ENCODE measurements around the gene CERS6.

The CERS6 gene

DNA sequence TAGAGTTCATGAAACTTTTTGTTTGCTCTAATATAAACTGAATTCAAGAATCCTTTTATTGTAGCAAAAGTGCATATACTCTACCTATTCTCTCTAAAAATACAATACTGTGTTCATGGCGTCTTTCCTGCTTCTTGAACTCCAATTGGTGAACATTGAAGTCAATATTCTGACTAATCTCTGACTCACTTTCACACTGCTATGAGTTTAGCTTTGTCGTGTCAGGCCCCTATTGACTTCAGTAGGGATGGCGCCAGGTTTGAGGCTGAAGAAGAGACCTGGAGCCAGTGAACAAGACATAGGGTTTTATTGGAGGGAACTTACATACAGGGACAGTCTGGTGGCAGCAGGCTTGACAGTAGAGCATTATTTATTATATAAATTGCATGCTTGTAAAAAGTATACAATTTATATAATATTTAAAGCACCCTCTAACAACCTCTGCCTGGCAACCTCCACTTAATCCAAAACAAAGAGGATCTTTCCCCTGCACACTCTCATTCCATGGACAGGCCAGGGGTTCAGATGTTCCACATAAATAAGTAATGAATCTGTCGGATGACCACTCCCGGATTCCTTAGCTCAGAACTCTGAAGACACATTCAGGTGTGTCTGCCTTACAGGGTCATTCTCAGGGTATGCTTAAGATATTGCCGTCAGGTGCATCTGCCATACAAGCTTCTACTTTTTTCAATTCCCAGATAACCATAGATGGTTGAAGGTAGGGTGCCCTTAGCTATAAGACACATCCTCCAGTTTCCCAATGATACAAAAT is 141.0 kb downstream of the CERS6 start:
- DNase-seq (ENCODE audit: low read depth in 1 of 2, low spot score in 1 of 2), result no peak

DNA sequence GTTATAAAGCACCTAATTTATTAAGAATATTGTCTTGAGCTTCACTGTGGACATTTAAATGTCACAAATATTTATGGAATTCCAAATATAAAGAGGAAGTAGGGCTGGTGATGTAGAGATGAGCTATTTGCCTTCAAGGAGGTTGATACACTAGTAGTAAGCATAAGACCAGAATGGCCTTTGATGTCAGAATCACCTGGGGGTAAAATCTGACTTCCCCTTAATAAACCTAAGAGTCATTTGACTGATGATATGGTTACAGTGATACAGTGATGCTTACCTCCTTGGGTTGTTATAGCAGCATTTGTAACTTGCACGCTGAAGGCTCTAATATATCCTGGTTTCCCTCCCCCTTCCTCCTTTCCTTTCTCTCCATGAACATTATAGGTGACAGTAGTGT is 143.7 kb downstream of the CERS6 start:
- no peak for DNase-seq (ENCODE audit: low read depth in 1 of 2, low spot score in 1 of 2)

DNA sequence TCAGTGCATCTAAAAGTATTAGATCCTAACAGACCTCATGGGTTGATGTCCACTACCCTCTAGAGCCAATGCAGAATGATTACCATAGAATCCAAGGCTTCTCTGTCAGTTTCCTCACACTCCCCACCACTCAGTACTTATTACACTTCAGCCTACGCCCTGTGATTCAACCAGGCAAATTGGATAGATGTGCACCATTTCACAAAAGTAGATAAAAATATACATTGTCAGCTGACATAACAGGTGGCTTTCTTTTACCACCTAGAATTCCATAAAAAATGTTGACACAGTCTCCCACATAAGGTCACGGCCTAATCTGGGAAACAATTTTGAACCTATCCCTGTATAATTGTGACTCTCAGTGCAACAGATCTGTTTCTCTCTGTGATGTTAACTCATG is 144.9 kb downstream of the CERS6 start:
- DNase-seq (ENCODE audit: low read depth in 1 of 2, low spot score in 1 of 2), result no peak

DNA sequence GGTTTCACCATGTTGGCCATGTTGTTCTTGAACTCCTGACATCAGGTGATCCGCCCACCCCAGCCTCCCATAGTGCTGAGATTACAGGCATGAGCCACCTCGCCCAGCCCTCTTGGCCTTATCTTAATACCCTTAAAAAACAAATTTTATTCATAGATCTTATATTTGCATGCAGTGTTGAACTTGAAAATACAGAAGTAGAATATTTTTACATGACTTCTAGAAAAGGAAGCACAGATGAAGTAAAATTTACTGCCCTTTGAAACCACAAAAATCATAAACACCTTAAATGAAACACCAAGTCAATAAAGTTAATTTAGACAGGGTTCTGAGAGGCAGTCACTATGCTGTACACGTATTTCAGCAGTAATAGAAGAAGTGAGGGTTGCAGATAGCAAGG is 145.7 kb downstream of the CERS6 start:
- no peak for DNase-seq (ENCODE audit: low read depth in 1 of 2, low spot score in 1 of 2)

DNA sequence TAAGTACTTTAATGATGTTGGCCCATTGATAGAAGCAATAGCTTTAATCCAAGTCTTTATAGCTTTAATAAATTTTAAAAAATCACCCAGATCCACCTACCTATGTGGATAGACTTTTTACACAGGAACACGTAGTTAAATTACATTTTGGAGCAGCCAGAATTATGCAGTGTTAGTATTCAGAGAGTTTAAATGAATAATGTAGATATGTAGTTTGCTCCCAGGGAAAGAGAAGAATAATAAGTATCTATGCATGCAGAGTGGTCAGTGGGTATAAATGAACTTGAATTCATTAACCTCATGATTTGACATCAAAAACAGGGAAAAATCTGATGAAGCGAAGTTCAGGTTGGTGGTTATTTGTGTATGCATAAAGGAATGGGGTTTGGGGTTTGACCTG is 146.3 kb downstream of the CERS6 start:
- DNase-seq (ENCODE audit: low read depth in 1 of 2, low spot score in 1 of 2), result no peak

DNA sequence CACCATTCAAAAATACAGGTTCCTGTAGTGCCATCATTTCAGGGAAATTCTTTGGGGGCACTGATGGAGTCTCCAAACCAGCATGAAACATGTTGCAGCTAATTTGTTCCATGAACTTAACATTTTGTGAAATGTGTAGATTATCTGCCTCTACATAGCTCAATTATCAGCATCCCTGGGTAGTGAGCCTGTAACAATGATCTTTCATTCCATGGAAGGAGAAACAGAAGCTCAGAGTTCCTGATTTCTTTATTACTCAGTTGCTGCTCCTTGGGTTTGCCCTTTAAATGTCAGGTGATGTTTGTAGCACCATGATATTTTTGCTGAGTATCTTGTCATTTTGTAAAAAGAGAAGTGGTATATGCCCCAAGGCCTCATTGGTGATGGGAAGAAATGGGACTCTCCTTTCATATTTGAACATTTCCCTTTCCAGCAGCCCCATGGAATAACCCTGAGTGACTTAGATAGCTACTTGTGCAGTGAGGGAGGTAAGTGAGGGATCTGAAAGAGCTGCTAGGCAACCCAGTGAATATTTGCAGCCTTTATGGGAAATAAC is 146.9 kb downstream of the CERS6 start:
- no peak for DNase-seq (ENCODE audit: low read depth in 1 of 2, low spot score in 1 of 2)

DNA sequence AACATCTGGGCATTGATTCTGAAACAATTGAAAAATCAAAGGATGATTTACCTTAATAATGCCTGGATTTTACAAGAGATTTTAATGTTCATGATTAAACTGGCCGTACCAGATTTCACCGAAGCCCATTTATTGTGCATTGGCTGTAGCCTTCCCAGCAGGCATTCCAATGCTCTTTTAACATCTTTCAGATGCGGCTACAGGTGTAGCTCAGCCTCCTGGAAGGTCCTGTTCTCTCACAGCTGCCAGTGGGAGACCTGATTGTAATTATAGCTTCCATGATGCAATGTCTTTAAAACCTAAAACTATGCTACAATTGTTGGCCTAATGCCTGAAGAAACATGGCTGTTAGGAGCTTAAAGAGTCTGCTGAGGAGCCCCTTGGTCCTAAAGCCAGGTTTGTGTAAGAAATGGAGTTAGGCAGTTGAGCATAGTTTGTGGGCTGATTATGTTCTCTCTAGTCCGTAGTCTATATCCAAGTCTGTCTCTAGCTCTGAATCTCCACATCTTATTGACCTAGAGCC is 147.4 kb downstream of the CERS6 start:
- no peak for DNase-seq (ENCODE audit: low read depth in 1 of 2, low spot score in 1 of 2)

DNA sequence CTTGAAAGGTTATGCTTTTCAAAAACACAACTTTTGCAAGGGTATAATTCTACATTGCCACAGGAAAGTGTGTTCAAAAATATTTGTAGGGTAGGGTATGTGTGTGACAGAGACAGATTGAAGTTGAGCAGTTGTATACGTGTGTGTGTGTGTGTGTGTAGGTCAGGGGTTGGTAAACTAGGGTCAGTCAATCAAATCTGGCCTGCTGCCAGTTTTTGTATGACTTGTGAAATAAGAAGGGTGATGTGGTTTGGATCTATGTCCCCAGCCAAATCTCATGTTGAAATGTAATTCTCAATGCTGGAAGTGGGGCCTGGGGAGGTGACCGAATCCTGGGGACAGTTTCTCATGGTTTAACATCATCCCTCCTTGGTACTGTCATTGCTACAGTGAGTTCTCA is 148.2 kb downstream of the CERS6 start:
- DNase-seq (ENCODE audit: low read depth in 1 of 2, low spot score in 1 of 2), result no peak

DNA sequence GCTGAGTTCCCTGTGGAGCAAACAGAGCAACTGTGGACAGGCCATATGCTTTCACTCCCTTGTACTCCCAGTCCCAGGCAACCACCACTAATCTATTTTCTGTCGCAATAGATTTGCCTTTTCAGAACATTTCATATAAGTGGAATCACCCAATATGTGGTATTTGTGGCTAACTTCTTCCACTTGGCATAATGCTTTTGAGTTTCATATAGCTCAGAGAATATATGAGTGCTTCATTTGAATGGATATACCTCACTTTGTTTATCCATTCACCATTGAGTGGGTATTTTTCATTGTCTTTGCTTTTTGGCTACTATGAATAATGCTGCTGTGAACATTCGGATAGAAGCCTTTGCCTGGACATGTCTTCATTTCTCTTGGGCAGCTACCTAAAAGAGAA is 151.9 kb downstream of the CERS6 start:
- no peak for DNase-seq (ENCODE audit: low read depth in 1 of 2, low spot score in 1 of 2)

DNA sequence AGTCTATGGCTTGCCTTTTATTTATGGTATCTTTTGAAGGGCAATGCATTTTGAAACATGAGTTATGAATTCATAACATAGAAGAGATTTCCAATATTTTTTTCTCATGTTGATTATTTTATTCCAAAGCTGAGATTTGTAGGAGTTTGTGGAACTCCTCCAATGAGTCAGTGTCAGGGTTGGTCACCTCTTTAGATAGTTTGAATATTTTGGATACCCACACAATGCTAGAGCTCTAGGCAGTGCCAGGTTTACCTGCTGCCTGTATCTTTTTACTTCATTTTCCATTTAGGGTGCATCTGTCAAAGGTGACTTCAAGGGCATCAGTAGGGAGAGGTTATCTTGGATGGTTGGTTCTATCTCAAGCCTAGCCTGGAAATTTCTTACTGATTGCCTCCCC is 152.7 kb downstream of the CERS6 start:
- no peak for DNase-seq (ENCODE audit: low read depth in 1 of 2, low spot score in 1 of 2)

DNA sequence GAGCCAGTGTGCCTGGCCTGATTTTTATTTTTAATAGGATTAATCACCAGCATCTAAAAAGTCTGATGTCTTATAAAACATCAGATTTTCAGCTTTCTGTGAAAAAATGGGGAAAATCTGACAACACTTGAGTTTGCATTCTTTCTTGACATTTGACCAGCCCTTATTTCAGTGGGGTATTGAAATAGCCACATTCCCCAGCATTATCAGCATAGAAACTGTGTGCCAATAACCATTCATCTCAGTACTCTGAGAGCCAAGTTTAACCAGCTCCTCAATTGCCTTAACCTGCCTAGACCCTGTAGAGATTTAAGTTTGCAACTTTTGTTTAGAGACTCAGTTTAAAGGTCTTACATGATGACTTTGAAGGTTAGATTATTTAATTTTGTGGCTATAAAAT is 155.0 kb downstream of the CERS6 start:
- no peak for DNase-seq (ENCODE audit: low read depth in 1 of 2, low spot score in 1 of 2)

DNA sequence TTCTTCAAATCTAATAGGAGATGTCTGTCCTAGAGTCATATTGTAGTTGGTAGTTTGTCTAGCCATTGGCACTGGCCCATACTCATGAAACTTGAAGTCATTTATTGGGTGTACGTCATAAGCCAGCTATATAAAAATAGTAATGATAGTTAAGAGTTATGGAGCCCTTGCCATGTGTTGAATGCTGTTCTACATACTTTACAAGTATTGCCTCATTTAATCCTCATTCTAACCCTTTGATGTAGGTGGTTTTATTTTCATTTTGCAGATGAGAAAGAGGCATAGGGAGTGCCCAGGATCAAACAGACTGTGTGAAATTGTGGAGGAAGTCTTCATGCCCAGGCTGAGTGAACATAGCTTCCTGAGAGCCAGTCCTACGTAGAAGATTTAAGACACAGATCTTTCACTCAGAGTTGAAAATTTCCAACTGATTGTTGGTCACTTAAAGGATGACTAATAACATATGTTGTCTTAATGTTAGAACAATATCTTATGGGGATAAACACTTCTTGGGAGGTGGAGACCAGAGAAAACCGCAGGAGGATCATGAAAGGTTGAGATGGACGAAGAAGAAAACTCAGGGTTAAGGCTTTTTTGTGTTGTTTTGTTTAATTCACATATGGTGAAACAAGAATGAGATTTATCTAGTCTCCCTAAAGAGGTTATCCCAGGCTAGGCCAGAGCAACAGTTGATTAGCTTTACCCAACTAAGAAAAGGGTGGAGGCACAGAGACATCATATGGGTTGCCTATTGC is 156.0 kb downstream of the CERS6 start:
- DNase-seq (ENCODE audit: low read depth in 1 of 2, low spot score in 1 of 2), result no peak

DNA sequence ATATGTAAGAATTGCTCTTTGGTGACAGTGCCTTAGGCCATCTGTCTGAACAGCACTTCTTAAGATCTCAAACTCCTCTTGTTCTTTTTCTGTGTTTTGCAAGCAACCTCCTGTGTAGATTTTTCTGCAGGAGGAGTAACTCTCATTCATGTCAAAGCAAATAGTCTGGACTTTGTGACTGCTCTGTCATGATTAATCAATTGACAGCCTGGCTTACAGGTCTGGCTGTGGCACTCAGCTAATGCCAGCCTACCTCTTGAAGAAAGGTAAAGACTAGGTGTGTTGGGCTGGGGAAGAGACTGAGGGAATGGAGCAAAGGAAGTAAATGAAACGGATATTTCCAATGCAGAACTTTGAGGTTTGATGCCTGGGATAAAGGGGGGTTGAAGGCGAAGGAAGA is 156.6 kb downstream of the CERS6 start:
- DNase-seq (ENCODE audit: low read depth in 1 of 2, low spot score in 1 of 2), result no peak

DNA sequence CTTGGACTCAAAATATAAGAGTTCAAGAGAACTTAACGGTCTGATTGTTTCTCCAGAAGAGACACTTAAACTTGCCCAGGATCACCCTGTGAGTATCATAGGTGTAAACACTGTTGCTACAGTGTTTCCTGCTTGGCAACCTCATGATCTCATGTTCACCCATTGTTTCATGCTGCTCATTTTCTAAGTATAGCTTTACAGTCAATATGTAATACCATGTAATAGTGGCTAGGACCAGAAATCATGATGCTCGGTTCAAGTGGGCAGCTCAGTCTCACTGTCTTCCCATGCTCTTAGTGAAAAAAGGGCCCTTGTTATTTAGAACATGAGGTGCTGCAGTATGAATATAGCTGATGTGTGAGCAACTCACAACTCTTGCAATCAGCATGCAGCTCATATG is 157.5 kb downstream of the CERS6 start:
- DNase-seq (ENCODE audit: low read depth in 1 of 2, low spot score in 1 of 2), result no peak

DNA sequence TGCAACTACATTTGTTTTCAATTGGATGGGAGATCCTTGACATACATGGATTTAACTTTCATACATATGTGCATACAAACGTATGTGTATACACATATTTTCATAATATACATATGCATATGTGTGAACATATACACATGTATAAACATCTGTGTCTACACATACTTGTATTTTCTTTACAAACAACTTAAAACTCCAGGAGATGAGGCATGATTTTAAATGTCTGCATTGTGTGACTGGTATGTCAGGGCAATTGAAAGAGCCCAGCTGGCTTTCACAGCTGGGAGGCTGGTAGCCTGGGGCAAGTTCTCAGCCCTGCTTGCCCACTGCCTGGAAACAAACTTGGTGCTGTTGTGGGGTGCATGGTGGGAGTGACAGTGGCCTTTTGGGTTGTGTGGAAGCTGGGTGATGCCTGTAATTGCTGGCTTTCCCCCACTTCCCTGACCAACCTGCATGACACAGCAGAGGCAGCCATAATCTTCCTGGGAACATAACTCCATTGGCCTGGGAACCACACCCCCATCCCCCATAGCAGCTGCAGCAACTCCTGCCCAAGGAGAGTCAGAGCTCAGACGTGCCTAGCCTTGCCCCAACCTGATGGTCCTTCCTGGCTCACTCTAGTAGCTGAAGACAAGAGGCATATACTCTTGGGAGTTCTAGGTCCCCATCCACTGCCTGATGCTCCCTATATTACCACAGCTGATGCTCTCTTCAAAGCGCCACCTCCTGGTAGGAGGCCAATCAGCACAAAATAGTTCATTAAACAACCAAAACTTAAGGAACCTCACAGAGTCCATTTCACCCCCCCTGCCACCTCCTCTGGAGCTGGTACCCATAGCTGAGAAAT is 158.3 kb downstream of the CERS6 start:
- no peak for DNase-seq (ENCODE audit: low read depth in 1 of 2, low spot score in 1 of 2)

DNA sequence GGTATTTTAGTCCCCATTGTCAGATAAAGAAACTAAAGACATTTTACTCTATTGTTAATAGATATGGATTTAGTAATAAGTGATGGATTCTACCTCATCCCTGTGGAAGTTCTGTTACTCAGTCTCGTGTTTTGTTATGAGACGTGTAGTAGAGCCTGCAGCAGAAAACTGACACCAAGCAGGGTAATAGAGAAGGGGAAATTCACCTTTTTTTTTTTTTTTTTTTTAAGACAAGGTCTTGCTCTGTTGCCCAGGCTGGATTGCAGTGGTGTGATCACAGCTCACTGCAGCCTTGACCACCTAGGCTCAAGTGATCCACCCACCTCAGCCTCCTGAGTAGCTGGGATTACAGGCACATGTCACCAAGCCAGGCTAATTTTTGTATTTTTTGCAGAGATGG is 164.5 kb downstream of the CERS6 start:
- no peak for DNase-seq (ENCODE audit: low read depth in 1 of 2, low spot score in 1 of 2)

DNA sequence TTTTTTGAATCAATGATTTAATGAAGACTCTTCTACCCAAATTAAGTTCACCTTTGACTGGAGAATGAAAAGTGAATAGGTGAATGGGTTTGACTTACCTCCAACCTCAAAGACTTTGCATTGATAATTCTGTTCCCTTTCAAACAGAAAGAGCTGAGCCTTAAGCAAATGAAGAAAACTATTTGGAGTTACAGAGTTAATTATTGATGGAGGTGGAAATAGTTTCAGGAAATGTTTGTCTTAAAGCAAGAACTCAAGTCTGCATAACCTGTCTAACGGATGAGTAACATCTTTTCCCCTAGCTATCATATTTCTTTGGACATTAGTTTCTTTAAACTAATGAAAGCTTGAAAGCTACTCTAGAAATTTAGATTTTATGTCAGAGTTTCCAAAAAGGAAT is 166.5 kb downstream of the CERS6 start:
- no peak for DNase-seq (ENCODE audit: low read depth in 1 of 2, low spot score in 1 of 2)

DNA sequence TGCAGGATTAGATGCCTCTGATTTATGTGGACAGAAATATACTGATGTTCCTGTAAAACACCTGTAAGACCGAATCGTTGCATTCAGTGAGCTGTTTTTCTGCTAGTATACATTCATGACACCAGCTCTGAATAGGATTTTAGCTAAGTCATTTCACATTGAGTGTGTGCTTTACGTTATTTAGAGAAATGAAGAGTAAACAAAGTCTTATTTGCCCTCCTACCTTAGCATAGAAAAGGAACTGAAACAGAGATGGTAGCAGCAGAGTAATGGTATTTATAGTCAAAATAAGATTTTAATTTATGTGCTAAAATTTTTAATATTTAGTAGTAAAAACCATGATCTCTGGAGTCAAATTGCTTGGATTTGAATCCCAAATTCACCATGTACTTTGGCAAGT is 168.0 kb downstream of the CERS6 start:
- DNase-seq (ENCODE audit: low read depth in 1 of 2, low spot score in 1 of 2), result no peak

DNA sequence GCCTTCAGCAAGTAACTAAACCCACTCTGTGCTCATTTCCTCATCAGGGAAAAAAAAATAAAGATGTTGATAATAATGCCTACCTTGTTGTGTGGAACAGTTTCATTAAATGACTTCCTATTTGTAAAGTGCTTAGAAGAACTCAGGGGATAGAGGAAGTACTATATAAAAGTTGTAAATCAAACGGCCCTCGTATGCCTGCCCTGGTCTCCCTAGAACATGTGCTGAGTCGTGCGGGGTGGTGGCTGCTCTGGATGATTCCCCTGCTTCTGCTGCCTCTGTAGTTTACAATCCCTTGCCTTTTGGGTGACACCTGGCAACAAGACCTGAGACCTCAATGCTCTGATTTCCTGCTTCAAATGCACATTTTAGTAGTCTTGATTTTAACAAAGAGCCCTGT is 170.0 kb downstream of the CERS6 start:
- no peak for DNase-seq (ENCODE audit: low read depth in 1 of 2, low spot score in 1 of 2)

DNA sequence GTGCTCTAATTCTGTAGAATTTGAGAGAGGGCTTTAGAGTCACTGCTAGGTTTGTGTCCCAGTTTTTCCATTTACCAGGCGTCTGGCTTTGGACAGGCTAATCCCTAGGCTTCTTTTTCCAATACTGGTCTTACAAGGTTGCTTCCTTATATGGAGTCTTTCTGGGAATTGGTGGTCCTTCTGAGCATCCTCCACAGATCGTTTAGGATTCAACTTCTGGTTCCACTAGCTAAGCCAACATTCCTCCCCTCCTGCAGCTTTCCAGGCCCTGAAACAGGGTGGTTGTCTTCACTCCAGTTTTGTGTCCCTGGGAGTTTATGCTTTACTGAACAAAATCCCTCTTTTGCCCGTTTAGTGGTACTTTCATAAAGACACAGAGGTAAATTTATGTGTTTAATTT is 170.6 kb downstream of the CERS6 start:
- no peak for DNase-seq (ENCODE audit: low read depth in 1 of 2, low spot score in 1 of 2)

DNA sequence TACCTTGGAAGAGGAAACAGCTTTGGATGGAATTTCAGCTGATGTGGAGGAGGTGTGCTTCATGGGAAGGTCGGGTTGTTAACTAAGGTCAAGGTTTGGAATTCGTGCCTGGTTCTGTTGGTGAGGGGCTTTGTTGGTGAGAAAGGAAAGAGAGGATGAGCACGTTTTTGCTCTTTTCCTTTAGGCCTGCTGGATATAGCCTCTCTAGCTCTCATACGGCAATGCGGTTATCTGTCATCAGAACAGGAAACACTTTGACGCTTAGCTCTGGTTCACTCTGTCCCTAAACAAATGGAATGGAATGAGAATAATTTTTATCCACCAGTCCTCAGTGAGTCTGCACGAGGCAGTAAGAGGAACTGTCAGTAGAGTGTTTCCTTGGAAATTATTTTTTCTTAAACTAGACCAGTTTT is 176.6 kb downstream of the CERS6 start:
- DNase-seq (ENCODE audit: low read depth in 1 of 2, low spot score in 1 of 2), result no peak
